ENCODE results near the gene CMTM7. TPM values are rescaled to one million over a fixed set of nuclear protein-coding genes. Genes with fewer than 3 reads are reported as not detected.

Gene CMTM7
- total and polyA plus RNA-seq, 2 of the 8 experiments (the other 6 are each of a cell fraction or from before 2014, with no cell fraction given): 33.3 to 65.8 TPM

DNA sequence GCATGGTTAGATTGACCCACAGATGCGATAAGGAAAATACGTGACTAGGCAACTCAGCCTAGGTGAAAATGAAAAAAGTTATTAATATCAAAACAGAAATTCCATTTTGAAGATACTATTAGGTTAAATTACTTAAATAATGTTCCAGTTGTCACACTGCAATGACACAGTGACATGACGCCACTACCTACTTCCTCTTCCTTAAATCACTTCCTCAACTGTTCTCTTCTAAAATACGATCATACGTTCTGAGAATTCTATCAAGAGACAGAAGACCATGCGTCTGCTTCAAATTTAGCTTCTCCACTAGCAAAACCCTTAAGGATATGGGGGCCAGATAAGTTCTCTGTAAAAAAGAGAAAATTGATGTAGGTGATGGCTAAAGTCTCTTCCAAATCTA lies 92.8 kb downstream of the CMTM7 start:
- Histone ChIP-seq H3K27ac (ENCODE audit: low read depth, low read length) (no peak overlapping the region), H3K27me3 (replicated peaks in 1 of 4; ENCODE audit: control insufficient read depth in 3 of 4, extremely low read depth in 1 of 4, insufficient read depth in 3 of 4, low read length in 3 of 4) (no peaks in the 10 kb centered on the region), H3K23ac (ENCODE audit: insufficient read length) (no peak overlapping the region), H2BK20ac (ENCODE audit: low read length) (no peak overlapping the region), H3K36me3 (ENCODE audit: control insufficient read depth in 2 of 4, insufficient read depth in 4 of 4, low read length in 3 of 4) (peaks cover 0 to 16% (median 7%) of the 10 kb centered on the region in 4 experiments; a peak in 2 of 8 replicates), H2AK5ac (ENCODE audit: low read depth, low read length) (no peak overlapping the region), H3K14ac (ENCODE audit: insufficient read length) (no peak overlapping the region), H2BK5ac (ENCODE audit: low read depth, low read length) (no peak overlapping the region), H3K79me1 (ENCODE audit: low read depth, low read length) (no peaks in the 10 kb centered on the region), H3K4ac (replicated peaks; ENCODE audit: insufficient read length, low read depth, low read length) (no peak overlapping the region), H4K91ac (replicated peaks; ENCODE audit: insufficient read length, low read length) (no peak overlapping the region), H3K4me2 (ENCODE audit: insufficient read depth in 1 of 2, low read depth in 2 of 2, low read length in 2 of 2) (no peak overlapping the region), H2AFZ (ENCODE audit: low read length) (no peak overlapping the region), H3K9ac (replicated peaks in 1 of 4; ENCODE audit: extremely low read depth in 1 of 4, low read depth in 3 of 4, low read length in 3 of 4) (no peak overlapping the region), H4K5ac (ENCODE audit: insufficient read length, low read depth, low read length) (no peak overlapping the region), H3K4me3 (ENCODE audit: extremely low read depth in 1 of 4, insufficient read depth in 2 of 4, low read depth in 3 of 4, low read length in 4 of 4) (no peak overlapping the region), H4K20me1 (replicated peaks in 1 of 2; ENCODE audit: control insufficient read depth in 1 of 2, insufficient read depth in 2 of 2, low read length in 2 of 2) (peaks cover 0 to 1% of the 10 kb centered on the region in 2 experiments), H2BK120ac (replicated peaks; ENCODE audit: low read depth, low read length) (no peak overlapping the region), H3K79me2 (ENCODE audit: control insufficient read depth in 1 of 2, insufficient read depth in 2 of 2, low read length in 2 of 2) (no peaks in the 10 kb centered on the region), H3K18ac (ENCODE audit: extremely low read depth, low read length) (no peak overlapping the region), H2BK15ac (ENCODE audit: low read length) (no peak overlapping the region), H3K9me3 (ENCODE audit: insufficient read depth in 2 of 2, low read depth in 1 of 2, low read length in 1 of 2) (no peaks in the 10 kb centered on the region), H2BK12ac (ENCODE audit: low read depth, low read length) (no peak overlapping the region), H3K56ac (replicated peaks; ENCODE audit: insufficient read length, low read depth, low read length) (no peak overlapping the region), H4K8ac (ENCODE audit: extremely low read depth, insufficient read depth, low read length) (no peak overlapping the region), H3K23me2 (ENCODE audit: low read depth, low read length) (no peaks in the 10 kb centered on the region), H3K4me1 (replicated peaks in 1 of 4; ENCODE audit: control insufficient read depth in 3 of 4, insufficient read depth in 4 of 4, low read length in 3 of 4) (no peaks in the 10 kb centered on the region)
- no peak for DNase-seq (ENCODE audit: low read depth in 1 of 2, low spot score in 2 of 2)
- 99 to 100% methylated on average over 2 to 6 of the region's 6 CpGs for WGBS, 2 experiments (ENCODE audit: extremely low coverage in 1 of 2, insufficient coverage in 1 of 2, insufficient read length in 1 of 2, insufficient replicate concordance in 2 of 2, low coverage in 1 of 2, low lambda C conversion rate in 2 of 2, missing lambda C conversion rate in 1 of 2)
- ChIA-PET POLR2A (ENCODE audit: partially characterized antibody) (interaction anchor here (0.6 kb wide), 1 partner anchor 12 kb away, joined by 3 read pairs; no protein-coding TSS in a partner anchor), CTCF (ENCODE audit: partially characterized antibody) (interaction anchor here (1.4 kb wide), 1 partner anchor 307 kb away, joined by 6 read pairs; no protein-coding TSS in a partner anchor)
- no peak for FAIRE-seq
- TF ChIP-seq KDM4A (IDR thresholded peaks at IDR 0.05; ENCODE audit: low read depth, low read length, severe bottlenecking): no peak
- TF ChIP-seq, protein P1, sequence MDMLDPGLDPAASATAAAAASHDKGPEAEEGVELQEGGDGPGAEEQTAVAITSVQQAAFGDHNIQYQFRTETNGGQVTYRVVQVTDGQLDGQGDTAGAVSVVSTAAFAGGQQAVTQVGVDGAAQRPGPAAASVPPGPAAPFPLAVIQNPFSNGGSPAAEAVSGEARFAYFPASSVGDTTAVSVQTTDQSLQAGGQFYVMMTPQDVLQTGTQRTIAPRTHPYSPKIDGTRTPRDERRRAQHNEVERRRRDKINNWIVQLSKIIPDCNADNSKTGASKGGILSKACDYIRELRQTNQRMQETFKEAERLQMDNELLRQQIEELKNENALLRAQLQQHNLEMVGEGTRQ (IDR thresholded peaks at IDR 0.05; ENCODE audit: low read length): no peak
- TF ChIP-seq POLR2A (IDR thresholded peaks at IDR 0.05; ENCODE audit: control extremely low read depth in 1 of 2, low read depth in 2 of 2, low read length in 2 of 2): no peak
- TF ChIP-seq HDAC2 (IDR thresholded peaks at IDR 0.05; ENCODE audit: borderline replicate concordance in 1 of 2, low read depth in 2 of 2, low read length in 2 of 2): no peak
- TF ChIP-seq CBX8 (IDR thresholded peaks at IDR 0.05; ENCODE audit: borderline replicate concordance, low read depth, low read length): no peak
- no peak for TF ChIP-seq NRF1 (IDR thresholded peaks at IDR 0.05; ENCODE audit: low read depth, low read length)
- no peak for TF ChIP-seq CREB1 (IDR thresholded peaks at IDR 0.05)
- TF ChIP-seq POLR2AphosphoS5 (IDR thresholded peaks at IDR 0.05; ENCODE audit: low read depth, low read length): no peak
- no peak for TF ChIP-seq TBP (IDR thresholded peaks at IDR 0.05; ENCODE audit: low read depth, low read length)
- no peak for TF ChIP-seq TEAD4 (IDR thresholded peaks at IDR 0.05; ENCODE audit: low read depth, low read length)
- TF ChIP-seq RAD21 (IDR thresholded peaks at IDR 0.05 in 1 of 2, conservative IDR thresholded peaks at IDR 0.05 in 1 of 2; ENCODE audit: low read depth in 2 of 2, low read length in 2 of 2): no peak
- no peak for TF ChIP-seq GABPA (IDR thresholded peaks at IDR 0.05; ENCODE audit: borderline replicate concordance, insufficient read depth, low read length)
- no peak for TF ChIP-seq PHF8 (conservative IDR thresholded peaks at IDR 0.05; ENCODE audit: low read depth, low read length)
